ENCODE data around the gene EEA1. TPM values are rescaled to one million over a fixed set of nuclear protein-coding genes. Genes with fewer than 3 reads are reported as not detected.

Gene EEA1
- total RNA-seq, 1 experiment from 2014 or later = 14.9 TPM

DNA sequence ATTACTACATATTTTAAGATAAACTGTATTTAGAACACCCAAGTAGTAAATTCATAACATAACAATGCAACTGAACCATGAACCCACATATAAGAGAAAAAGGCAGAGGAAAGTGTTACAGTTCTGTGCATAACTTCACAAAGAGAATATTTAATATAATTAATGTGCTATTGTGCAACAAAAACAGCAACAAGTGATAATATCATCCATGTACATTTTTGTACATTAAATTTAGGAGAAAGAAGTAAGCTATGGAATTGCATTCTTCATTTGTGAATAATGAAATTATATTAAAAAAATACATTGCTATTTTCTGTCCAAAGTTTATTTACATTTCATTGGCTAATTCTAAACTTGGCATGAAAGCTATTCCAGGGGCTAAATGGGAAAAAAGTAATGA is 153.7 kb downstream of the EEA1 start:
- H2AFZ ChIP-seq (ENCODE audit: low read length) = no peak overlapping the region
- Mint-ChIP-seq H3K9me3 (no peaks in the 10 kb centered on the region), H3K27me3 (ENCODE audit: low read depth) (no peaks in the 10 kb centered on the region), H3K4me1 (peaks cover 8 to 11% of the 10 kb centered on the region in 2 experiments), H3K36me3 (ENCODE audit: insufficient read depth in 1 of 3, low read depth in 3 of 3) (peaks cover 0 to 10% (median 8%) of the 10 kb centered on the region in 3 experiments; a peak in 3 of 7 replicates), H3K27ac (no peak overlapping the region), H3K4me3 (no peak overlapping the region)
- no peaks in the 10 kb centered on the region for H3K4me1 ChIP-seq (ENCODE audit: insufficient read depth, low read length)
- H2BK5ac ChIP-seq (ENCODE audit: insufficient read length, low read length) = no peak overlapping the region
- H2BK120ac ChIP-seq (ENCODE audit: low read depth, low read length, poor library complexity, severe bottlenecking) = no peak overlapping the region
- no peak overlapping the region for H3K23ac ChIP-seq (ENCODE audit: insufficient read length, low read depth, low read length)
- no peak overlapping the region for H2BK15ac ChIP-seq (ENCODE audit: low read depth, low read length)
- H3T11ph ChIP-seq (ENCODE audit: low read length) = no peak overlapping the region
- DNase-seq = no peak
- H3K9me3 ChIP-seq (ENCODE audit: control insufficient read depth, low read depth, low read length) = no peaks in the 10 kb centered on the region
- H3K23me2 ChIP-seq (ENCODE audit: insufficient read length, low read depth, low read length, poor library complexity, severe bottlenecking) = no peaks in the 10 kb centered on the region
- no peaks in the 10 kb centered on the region for H3K79me2 ChIP-seq (ENCODE audit: insufficient read depth, low read length)
- H4K91ac ChIP-seq (ENCODE audit: insufficient read length, low read depth, low read length) = no peak overlapping the region
- no peaks in the 10 kb centered on the region for H3K79me1 ChIP-seq (ENCODE audit: insufficient read depth, low read depth, low read length, poor library complexity, severe bottlenecking)
- no peaks in the 10 kb centered on the region for H3K27me3 ChIP-seq (ENCODE audit: insufficient read depth, low read length)
- no peaks in the 10 kb centered on the region for H4K20me1 ChIP-seq (ENCODE audit: control insufficient read depth, insufficient read depth, insufficient read length)
- H3K9ac ChIP-seq (ENCODE audit: extremely low read depth, insufficient read length, low read length) = no peak overlapping the region
- H3K56ac ChIP-seq (ENCODE audit: insufficient read length, low read depth, low read length) = no peak overlapping the region
- H3K18ac ChIP-seq (ENCODE audit: insufficient read length, low read depth, low read length) = no peak overlapping the region
- no peak overlapping the region for H2BK12ac ChIP-seq (ENCODE audit: insufficient read length, low read depth, low read length)
- H2AK5ac ChIP-seq (ENCODE audit: insufficient read length, low read length) = no peak overlapping the region
- H3K14ac ChIP-seq (ENCODE audit: insufficient read depth, low read length) = no peak overlapping the region
- no peak overlapping the region for H2BK20ac ChIP-seq (ENCODE audit: low read depth, low read length, poor library complexity, severe bottlenecking)
- H4K8ac ChIP-seq (replicated peaks; ENCODE audit: insufficient read length, low read depth, low read length) = no peak overlapping the region
- H3K4ac ChIP-seq (ENCODE audit: low read depth, low read length) = no peak overlapping the region
- TF ChIP-seq, protein P1, sequence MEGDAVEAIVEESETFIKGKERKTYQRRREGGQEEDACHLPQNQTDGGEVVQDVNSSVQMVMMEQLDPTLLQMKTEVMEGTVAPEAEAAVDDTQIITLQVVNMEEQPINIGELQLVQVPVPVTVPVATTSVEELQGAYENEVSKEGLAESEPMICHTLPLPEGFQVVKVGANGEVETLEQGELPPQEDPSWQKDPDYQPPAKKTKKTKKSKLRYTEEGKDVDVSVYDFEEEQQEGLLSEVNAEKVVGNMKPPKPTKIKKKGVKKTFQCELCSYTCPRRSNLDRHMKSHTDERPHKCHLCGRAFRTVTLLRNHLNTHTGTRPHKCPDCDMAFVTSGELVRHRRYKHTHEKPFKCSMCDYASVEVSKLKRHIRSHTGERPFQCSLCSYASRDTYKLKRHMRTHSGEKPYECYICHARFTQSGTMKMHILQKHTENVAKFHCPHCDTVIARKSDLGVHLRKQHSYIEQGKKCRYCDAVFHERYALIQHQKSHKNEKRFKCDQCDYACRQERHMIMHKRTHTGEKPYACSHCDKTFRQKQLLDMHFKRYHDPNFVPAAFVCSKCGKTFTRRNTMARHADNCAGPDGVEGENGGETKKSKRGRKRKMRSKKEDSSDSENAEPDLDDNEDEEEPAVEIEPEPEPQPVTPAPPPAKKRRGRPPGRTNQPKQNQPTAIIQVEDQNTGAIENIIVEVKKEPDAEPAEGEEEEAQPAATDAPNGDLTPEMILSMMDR (conservative IDR thresholded peaks at IDR 0.05) = no peak
- H4K5ac ChIP-seq (ENCODE audit: insufficient read length, low read depth, low read length) = no peak overlapping the region
- no peak overlapping the region for H3K27ac ChIP-seq (ENCODE audit: insufficient read length, low read depth, low read length)
- H3K4me2 ChIP-seq (ENCODE audit: insufficient read depth, insufficient read length, low read length) = no peak overlapping the region

Measured in H9 (cell line).